Ecto neural progenitor cell (in vitro differentiated cells): ENCODE data around the gene COG5.
"Not testable (repeated sequence)": the region's sequence is repeated elsewhere in the genome, so short reads cannot be mapped to it uniquely, and the experiment has no call there.

ENCODE experiments used
- DNase-seq: peaks from one replicate; pipeline ENCODE4 v3.0.0-alpha.2; 2018; ENCODE audit warnings: low spot score

COG5 gene

GRCh38 chr7:107224374-107225223 is 339.1 kb downstream of the COG5 start:
- no peak for DNase-seq

GRCh38 chr7:107220806-107221205 is 342.9 kb downstream of the COG5 start:
- DNase-seq: not testable (repeated sequence)

- no peak for DNase-seq
Measured at GRCh38 chr7:107220356-107220755, 343.4 kb downstream of the COG5 start.

GRCh38 chr7:107219563-107220244 is 344.0 kb downstream of the COG5 start:
- no peak for DNase-seq

GRCh38 chr7:107213945-107214344 is 349.8 kb downstream of the COG5 start:
- no peak for DNase-seq

DNA sequence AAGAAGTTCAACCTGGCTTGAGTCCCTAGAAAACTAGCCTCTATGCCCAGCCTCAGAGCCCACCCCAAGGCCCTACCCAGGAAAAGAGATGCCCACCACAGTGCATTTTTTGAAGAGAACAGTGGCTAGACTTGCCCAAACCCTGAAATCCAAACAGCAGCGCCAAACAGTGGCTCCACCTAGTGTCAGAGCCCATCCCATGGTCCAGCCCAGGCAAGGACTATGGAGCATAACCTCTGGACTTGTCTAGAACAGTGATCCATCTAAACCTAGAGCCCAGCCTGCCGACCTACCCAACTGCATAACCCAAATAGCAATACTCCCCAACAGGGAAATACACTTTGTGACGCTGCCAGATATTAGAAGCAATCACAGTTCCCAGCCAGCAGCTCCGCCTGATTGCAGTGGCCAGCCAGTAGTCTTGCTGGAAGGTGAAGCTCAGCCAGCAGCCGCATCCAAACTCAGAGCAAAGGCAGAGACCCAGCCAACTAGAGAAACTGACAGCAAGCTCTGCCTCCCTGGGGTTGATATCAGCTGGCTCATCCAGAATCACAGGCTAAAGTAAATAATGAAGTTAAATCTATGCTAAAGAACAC is 350.4 kb downstream of the COG5 start:
- no peak for DNase-seq

DNA sequence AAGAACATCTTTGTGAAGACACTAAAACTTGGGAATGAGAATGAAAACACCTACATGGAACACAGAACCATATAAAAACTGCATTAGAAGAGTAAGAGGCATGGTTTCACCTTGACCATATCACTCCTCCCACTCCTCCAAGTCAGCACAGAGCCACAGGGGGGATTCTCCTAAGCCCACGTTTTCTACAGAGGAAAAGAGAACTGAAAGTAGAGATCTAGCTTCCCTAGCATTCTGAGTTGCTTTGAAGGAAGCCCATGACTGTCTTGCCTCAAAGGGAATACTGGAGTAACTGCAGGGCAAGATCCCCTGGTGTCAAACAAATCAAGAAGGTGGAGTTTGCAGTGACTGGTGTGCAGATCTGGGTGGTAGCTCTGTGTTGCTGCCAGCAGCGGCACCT is 351.0 kb downstream of the COG5 start:
- no peak for DNase-seq

GRCh38 chr7:107210400-107210799 is 353.3 kb downstream of the COG5 start:
- DNase-seq: no peak

DNA sequence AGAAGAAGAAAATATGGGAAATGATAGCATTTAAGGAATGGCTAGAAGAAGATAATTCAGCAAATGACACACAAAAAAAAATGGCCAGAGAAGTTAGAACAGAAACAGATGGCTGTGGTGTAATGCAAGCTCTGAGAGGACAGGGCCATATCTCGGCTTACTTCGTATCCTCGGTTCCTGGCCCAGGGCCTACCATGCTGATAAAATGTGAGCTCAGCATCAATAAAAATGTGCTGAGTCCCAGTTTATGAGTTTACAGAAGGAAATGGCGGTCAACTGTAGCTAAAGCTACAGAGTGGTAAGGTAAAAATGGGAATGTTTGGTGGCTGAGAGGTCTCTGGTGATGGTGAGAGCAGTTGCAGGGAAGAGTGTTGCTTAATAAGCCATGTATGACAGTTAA is 354.2 kb downstream of the COG5 start:
- DNase-seq: no peak

DNA sequence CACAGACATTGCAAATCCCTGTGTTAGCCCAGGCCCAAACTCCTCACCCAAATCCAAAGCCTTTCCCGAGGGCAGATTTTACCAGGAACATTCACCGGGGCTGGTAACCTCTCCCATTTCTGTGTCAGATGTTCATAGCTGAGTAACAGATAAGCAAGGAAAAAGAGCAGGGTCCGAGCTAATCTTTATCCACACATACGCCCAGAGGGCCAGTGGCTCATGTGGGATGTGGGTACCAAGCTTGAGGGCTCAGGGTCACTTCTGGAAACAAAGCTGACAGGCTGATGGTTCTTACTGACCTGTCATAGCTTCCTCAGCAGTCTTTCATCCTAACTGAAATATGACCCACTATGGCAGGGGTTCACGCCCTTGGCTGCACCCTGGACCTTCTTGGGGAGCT is 355.2 kb downstream of the COG5 start:
- DNase-seq: no peak

DNA sequence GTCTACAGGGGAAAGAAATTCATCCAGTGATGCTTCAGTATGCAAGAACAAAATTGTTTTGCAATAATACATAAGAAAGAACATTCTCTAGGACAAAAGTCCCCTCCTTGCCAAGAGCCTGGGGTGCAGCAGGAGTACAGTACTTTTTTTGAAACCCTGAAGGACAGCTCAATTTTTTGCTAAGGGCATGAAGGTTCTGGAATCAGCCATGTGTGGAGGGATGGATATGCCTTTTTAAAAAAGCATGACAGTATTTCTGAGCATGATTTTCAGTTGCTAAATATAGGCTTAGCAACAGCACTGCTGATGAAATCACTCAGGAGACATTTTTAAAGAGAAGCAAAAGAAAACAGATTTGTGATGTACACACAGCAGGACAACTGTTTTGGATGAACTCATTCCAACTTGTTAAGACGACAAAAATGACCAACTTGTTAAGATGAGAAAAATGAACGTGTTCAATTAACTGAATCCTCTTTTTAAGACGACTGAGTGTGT is 355.6 kb downstream of the COG5 start:
- no peak for DNase-seq

- no peak for DNase-seq
Measured at GRCh38 chr7:107207459-107207858, 356.3 kb downstream of the COG5 start.

- DNase-seq: no peak
Measured at GRCh38 chr7:107206706-107207105, 357.0 kb downstream of the COG5 start.

GRCh38 chr7:107206136-107206535 is 357.6 kb downstream of the COG5 start:
- no peak for DNase-seq

DNA sequence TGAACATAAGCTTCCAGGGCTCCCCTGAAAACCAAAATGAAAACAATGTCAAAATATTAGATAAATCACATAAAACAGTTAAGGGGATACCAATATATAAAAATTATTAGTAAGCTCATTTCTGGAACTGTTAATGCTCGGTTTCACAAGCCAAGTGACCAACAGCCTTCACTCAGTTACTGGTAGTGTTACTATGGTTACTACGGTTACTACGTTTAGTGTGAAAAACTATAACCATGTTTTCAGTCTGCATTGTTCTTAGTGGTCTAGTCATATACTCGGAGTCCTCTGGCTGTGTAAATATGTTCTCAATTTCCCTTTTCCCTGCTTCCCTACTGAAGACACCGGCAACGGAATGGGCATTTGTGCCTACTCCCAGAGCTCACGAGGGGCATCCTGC is 360.1 kb downstream of the COG5 start:
- DNase-seq: no peak

DNA sequence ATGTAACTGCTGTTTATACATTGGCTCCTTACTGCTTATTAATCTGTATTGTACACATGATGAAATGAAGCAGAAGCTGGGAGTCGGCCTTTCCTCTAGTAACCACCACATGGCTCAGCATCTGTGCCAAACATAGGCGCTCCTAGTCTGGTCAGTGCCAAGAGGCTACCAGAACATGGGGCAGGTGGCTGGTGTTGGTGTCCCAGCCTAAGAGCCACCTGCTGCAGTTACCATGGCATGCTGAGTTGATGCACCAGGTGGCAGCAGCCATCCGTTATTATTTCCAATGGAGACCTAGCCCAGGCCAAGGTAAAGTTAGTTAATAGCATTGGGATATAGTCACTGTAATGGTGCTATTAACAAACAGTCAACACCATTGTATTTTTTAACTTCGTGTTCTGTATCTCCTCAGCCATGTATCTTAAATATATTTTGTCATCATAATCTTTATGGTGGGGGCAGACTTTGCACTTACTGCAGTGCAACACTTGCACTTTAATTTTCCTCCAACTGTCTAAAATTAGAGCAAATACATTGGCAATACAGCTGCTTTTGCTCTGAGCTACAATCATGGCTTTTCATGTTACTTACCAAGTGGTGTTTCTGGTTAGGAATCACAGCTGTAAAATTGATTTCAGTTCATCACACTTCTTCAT is 361.8 kb downstream of the COG5 start:
- no peak for DNase-seq

DNA sequence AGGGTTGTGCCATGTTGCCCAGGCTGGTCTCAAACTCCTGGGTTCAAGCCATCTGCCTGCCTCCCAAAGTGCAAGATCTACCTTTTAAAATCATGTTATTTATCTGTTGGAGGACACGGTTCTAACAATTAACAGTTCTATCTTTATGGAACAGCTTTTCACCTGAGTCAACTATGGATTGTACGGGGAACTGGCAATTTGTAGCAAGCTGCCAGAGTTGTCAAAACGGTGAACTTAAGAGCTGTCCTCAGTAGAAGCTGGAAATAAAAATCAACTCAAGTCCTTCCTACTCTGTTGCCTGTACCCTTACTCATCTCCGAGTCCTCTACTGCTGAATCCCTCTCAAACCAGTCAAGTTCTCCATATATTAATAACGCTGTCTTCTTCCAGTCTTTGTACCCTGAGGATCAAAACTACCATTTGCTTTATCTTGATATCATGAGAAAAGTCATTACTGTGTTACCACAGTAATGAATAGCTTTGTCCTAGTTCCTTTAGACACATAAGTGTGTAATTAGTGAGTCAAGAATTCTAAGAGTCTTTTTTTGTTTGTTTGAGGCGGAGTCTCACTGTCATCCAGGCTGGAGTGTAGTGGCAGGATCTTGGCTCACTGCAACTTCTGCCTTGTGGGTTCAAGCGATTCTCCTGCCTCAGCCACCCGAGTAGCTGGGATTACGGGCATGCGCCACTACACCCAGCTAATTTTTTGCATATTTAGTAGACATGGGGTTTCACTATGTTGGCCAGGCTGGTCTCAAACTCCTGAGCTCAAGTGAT is 366.7 kb downstream of the COG5 start:
- no peak for DNase-seq

GRCh38 chr7:107194052-107194451 is 369.7 kb downstream of the COG5 start:
- no peak for DNase-seq

GRCh38 chr7:107190090-107190489 is 373.6 kb downstream of the COG5 start:
- no peak for DNase-seq

DNA sequence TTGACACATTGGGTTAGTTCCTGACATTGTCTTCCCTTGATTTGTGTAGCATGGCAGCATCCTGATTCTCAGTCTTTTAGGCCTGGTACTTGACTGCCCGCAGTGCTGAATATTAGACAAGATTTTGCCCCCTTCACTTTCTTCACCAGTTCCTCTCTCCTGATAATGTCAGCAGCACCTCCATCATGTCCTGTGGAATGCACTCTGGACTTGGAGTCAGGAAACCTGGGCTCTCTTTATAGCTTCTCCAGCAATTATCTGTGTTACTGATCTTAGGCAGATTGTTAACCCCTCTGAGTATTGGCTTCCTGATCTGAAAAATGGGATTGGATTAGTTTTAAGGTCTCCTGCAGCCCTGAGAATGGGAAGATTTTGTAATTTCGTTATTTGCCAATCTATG is 375.9 kb downstream of the COG5 start:
- no peak for DNase-seq

DNA sequence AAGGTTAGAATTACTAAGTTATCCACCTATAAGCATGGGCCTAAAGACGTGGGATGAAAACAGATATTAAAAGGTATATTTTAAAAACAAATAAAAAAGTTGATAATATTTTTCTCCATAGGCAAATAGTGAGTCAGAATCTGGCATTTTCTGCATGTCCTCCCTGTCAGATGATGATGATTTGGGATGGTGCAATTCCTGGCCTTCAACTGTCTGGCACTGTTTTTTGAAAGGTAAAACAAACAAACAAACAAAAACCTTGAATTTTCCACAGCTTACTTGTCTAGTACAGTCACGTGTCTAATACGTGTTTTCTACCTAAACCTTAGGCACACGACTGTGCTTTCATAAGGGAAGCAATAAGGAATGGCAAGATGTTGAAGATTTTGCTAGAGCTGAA is 377.5 kb downstream of the COG5 start:
- DNase-seq: no peak

- DNase-seq: no peak
Measured at GRCh38 chr7:107185716-107186115, 378.0 kb downstream of the COG5 start.
